Keratinocyte (primary cell): ENCODE data around the gene ELL. TPM values are rescaled to one million over a fixed set of nuclear protein-coding genes. Genes with fewer than 3 reads are reported as not detected.
A peak's percentile ranks its signal among the peaks of the same experiment; 100 is the strongest.

ENCODE experiments used
- DNase-seq: peaks from one replicate; pipeline ENCODE4 v3.0.0-alpha.2; 2011; ENCODE audit warnings: low read depth, missing footprints, low spot score
- FAIRE-seq: peaks from 2 replicates; lab custom pipeline; 2011; peaks lifted over from hg19 to GRCh38; lab: Jason Lieb, UNC
- H2AFZ ChIP-seq: 2 replicates; pipeline ENCODE4 v1.6.0; 2012; ENCODE audit warnings: low read length, control low read depth, inconsistent platforms; ENCODE audit not compliant: control insufficient read depth
- H3K27ac ChIP-seq: 2 replicates; pipeline ENCODE4 v1.5.1; 2011; ENCODE audit warnings: low read length; ENCODE audit not compliant: control insufficient read depth, insufficient read depth
- H3K27me3 ChIP-seq: 3 replicates; pipeline ENCODE4 v1.6.0; 2011; ENCODE audit warnings: low read length; ENCODE audit not compliant: control insufficient read depth, insufficient read depth; ENCODE audit errors: extremely low read depth
- H3K36me3 ChIP-seq, 2 experiments: 2 replicates in 1 of 2; 3 replicates in 1 of 2; pipeline ENCODE4 v1.5.1; 2011; ENCODE audit warnings: low read length in 2 of 2, mild to moderate bottlenecking in 1 of 2; ENCODE audit not compliant: control insufficient read depth in 2 of 2, insufficient read depth in 2 of 2; ENCODE audit errors: extremely low read depth in 1 of 2
- H3K4me1 ChIP-seq: 3 replicates; pipeline ENCODE4 v1.5.1; 2011; ENCODE audit warnings: low read length; ENCODE audit not compliant: control insufficient read depth, insufficient read depth; ENCODE audit errors: extremely low read depth
- H3K4me2 ChIP-seq: 3 replicates; pipeline ENCODE4 v1.6.0; 2011; ENCODE audit warnings: low read depth, low read length; ENCODE audit not compliant: control insufficient read depth, insufficient read depth; ENCODE audit errors: extremely low read depth
- H3K4me3 ChIP-seq, 3 experiments: fragments of 200-600 bp in 1 of 3; sonication (generic) in 1 of 3; 2 replicates in 2 of 3; 3 replicates in 1 of 3; pipeline ENCODE4 v1.5.1; 2011 to 2016; ENCODE audit warnings: low read length in 3 of 3, mild to moderate bottlenecking in 3 of 3, control low read depth in 2 of 3, inconsistent platforms in 1 of 3, low read depth in 1 of 3, mixed read lengths in 1 of 3, mixed run types in 1 of 3, moderate library complexity in 1 of 3; ENCODE audit not compliant: control insufficient read depth in 2 of 3, insufficient read depth in 2 of 3; ENCODE audit errors: extremely low read depth in 1 of 3
- H3K79me2 ChIP-seq: 2 replicates; pipeline ENCODE4 v1.6.0; 2012; ENCODE audit warnings: low read length; ENCODE audit not compliant: control insufficient read depth, insufficient read depth
- H3K9ac ChIP-seq: 3 replicates; pipeline ENCODE4 v1.6.0; 2011; ENCODE audit warnings: low read length; ENCODE audit not compliant: control insufficient read depth, insufficient read depth; ENCODE audit errors: extremely low read depth
- H3K9me1 ChIP-seq: 3 replicates; pipeline ENCODE4 v1.6.0; 2011; ENCODE audit warnings: low read length; ENCODE audit not compliant: control insufficient read depth, insufficient read depth; ENCODE audit errors: extremely low read depth
- H3K9me3 ChIP-seq: 2 replicates; pipeline ENCODE4 v1.5.1; 2012; ENCODE audit warnings: low read depth, low read length; ENCODE audit not compliant: control insufficient read depth
- H4K20me1 ChIP-seq: 3 replicates; pipeline ENCODE4 v1.6.0; 2011; ENCODE audit warnings: low read length; ENCODE audit not compliant: control insufficient read depth, insufficient read depth; ENCODE audit errors: extremely low read depth
- EZH2 ChIP-seq: IDR thresholded peaks from one replicate; pipeline ENCODE4 v1.6.1; 2012; ENCODE audit warnings: inconsistent platforms, mild to moderate bottlenecking, low read length, moderate library complexity
- dilution Hi-C: fragments of 300-500 bp; cut with MboI; formaldehyde crosslinking; loops from one replicate; pipeline ENCODE4 v1.7.0; 2020; ENCODE audit warnings: low sequenced_read_pairs; ENCODE audit not compliant: extremely low pct_ligation_motif_present
- polyA plus RNA-seq, 5 experiments: library from polyadenylated mRNA; depleted of rRNA in 3 of 5; stranded (reverse) in 3 of 5; stranded (forward) in 1 of 5; unstranded in 1 of 5; fragments of >200 nt; gene quantifications; 1 replicate in 1 of 5; 2 replicates in 3 of 5; 3 replicates in 1 of 5; pipeline versions ENCODE4 v1.2.1 to v1.2.3, GENCODE V29; 2011 to 2012; ENCODE audit warnings: missing spikeins in 2 of 5, low read depth in 1 of 5, low replicate concordance in 1 of 5
- TF ChIP-seq, protein P1 (sequence below), 3 experiments: IDR thresholded peaks in 1 of 3; conservative IDR thresholded peaks in 1 of 3; optimal IDR thresholded peaks in 1 of 3; 2 replicates in 2 of 3; 3 replicates in 1 of 3; pipeline versions ENCODE3 to v1.5.1; 2011; ENCODE audit warnings: low read length in 3 of 3, mild to moderate bottlenecking in 3 of 3, moderate library complexity in 2 of 3, control low read depth in 1 of 3, inconsistent platforms in 1 of 3; ENCODE audit not compliant: insufficient read depth in 2 of 3; ENCODE audit errors: extremely low read depth in 1 of 3

Gene ELL
- polyA plus RNA-seq, 1 donor (not counting 4 experiments of a cell fraction or from before 2014, with no cell fraction given) = 4.4 TPM

- H3K27me3 ChIP-seq = peaks cover 17% of the 10 kb centered on the region
Measured at GRCh38 chr19:18401580-18402112, 120.2 kb downstream of the ELL start.

GRCh38 chr19:18399008-18399407 lies 122.9 kb downstream of the ELL start:
- Histone ChIP-seq H3K9me3 (no peaks in the 10 kb centered on the region), H2AFZ (no peak overlapping the region), H3K9me1 (no peaks in the 10 kb centered on the region), H3K36me3 (no peaks in the 10 kb centered on the region), H3K9ac (no peak overlapping the region), H3K27ac (no peak overlapping the region), H4K20me1 (no peaks in the 10 kb centered on the region), H3K27me3 (peaks cover 24% of the 10 kb centered on the region), H3K4me1 (peaks cover 7% of the 10 kb centered on the region), H3K79me2 (no peaks in the 10 kb centered on the region), H3K4me2 (no peak overlapping the region), H3K4me3 (no peak overlapping the region)
- FAIRE-seq (peak; percentile 13), DNase-seq (no peak)
- dilution Hi-C loops = no loop called here
- no peak for TF ChIP-seq EZH2
- TF ChIP-seq, protein P1, sequence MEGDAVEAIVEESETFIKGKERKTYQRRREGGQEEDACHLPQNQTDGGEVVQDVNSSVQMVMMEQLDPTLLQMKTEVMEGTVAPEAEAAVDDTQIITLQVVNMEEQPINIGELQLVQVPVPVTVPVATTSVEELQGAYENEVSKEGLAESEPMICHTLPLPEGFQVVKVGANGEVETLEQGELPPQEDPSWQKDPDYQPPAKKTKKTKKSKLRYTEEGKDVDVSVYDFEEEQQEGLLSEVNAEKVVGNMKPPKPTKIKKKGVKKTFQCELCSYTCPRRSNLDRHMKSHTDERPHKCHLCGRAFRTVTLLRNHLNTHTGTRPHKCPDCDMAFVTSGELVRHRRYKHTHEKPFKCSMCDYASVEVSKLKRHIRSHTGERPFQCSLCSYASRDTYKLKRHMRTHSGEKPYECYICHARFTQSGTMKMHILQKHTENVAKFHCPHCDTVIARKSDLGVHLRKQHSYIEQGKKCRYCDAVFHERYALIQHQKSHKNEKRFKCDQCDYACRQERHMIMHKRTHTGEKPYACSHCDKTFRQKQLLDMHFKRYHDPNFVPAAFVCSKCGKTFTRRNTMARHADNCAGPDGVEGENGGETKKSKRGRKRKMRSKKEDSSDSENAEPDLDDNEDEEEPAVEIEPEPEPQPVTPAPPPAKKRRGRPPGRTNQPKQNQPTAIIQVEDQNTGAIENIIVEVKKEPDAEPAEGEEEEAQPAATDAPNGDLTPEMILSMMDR (optimal IDR thresholded peaks at IDR 0.05 in 1 of 3, IDR thresholded peaks at IDR 0.05 in 1 of 3, conservative IDR thresholded peaks at IDR 0.05 in 1 of 3; ENCODE audit: extremely low read depth in 1 of 3, insufficient read depth in 2 of 3, low read length in 3 of 3) = no peak

More at GRCh38 chr19:18401580-18402112, 120.2 kb downstream of the ELL start:
- Histone ChIP-seq H3K27ac (no peak overlapping the region), H3K9ac (no peak overlapping the region), H3K9me1 (no peaks in the 10 kb centered on the region), H3K4me3 (no peak overlapping the region), H3K36me3 (no peaks in the 10 kb centered on the region), H3K79me2 (no peaks in the 10 kb centered on the region), H2AFZ (peak overlapping the region; percentile 37), H4K20me1 (no peaks in the 10 kb centered on the region), H3K4me2 (no peak overlapping the region), H3K4me1 (peaks cover 7% of the 10 kb centered on the region), H3K9me3 (no peaks in the 10 kb centered on the region)
- no peak for TF ChIP-seq EZH2
- TF ChIP-seq, protein P1 (optimal IDR thresholded peaks at IDR 0.05 in 1 of 3, IDR thresholded peaks at IDR 0.05 in 1 of 3, conservative IDR thresholded peaks at IDR 0.05 in 1 of 3; ENCODE audit: extremely low read depth in 1 of 3, insufficient read depth in 2 of 3, low read length in 3 of 3) = peak; percentile 47 to 62 (median 60)
- FAIRE-seq (peak; percentile 69), DNase-seq (no peak)
- dilution Hi-C loops = no loop called here
